ENCODE results near the gene USP9X.

GRCh38 chrX:41100819-41101218 is 15.6 kb downstream of the USP9X start:
- no peak for TF ChIP-seq CTCF (IDR thresholded peaks at IDR 0.05; ENCODE audit: insufficient read depth, low read length, poor library complexity, severe bottlenecking)
- no peak for TF ChIP-seq EZH2phosphoT487 (conservative IDR thresholded peaks at IDR 0.05; ENCODE audit: low read length)
